Stomach smooth muscle (tissue), 2 donors: ENCODE measurements around the gene ACY1.

Experiments
- H3K27ac ChIP-seq: one replicate; pipeline ENCODE4 v1.7.0; 2013; ENCODE audit warnings: mild to moderate bottlenecking, low read length, inconsistent platforms
- H3K27me3 ChIP-seq, 2 donors: one replicate each; pipeline ENCODE4 v1.7.0; 2013; ENCODE audit warnings: low read length in 2 of 2; ENCODE audit not compliant: insufficient read depth in 2 of 2, control insufficient read depth in 1 of 2
- H3K36me3 ChIP-seq, 2 donors: one replicate each; pipeline ENCODE4 v1.7.0; 2013; ENCODE audit warnings: low read length in 2 of 2; ENCODE audit not compliant: control insufficient read depth in 2 of 2, insufficient read depth in 2 of 2
- H3K4me1 ChIP-seq: one replicate; pipeline ENCODE4 v1.7.0; 2013; ENCODE audit warnings: low read length; ENCODE audit not compliant: control insufficient read depth, insufficient read depth
- H3K4me3 ChIP-seq, 2 donors: one replicate each; pipeline ENCODE4 v1.7.0; 2013; ENCODE audit warnings: low read length in 2 of 2
- H3K9ac ChIP-seq, 2 donors: one replicate each; pipeline ENCODE4 v1.7.0; 2013; ENCODE audit warnings: low read length in 2 of 2, mild to moderate bottlenecking in 1 of 2
- H3K9me3 ChIP-seq, 2 donors: one replicate each; pipeline ENCODE4 v1.7.0; 2013; ENCODE audit warnings: low read length in 2 of 2; ENCODE audit not compliant: control insufficient read depth in 2 of 2
- donor health status: healthy.
- donor health status: Pancreatic carcinoma.

ACY1 gene

GRCh38 chr3:51975852-51976549 lies 7.3 kb upstream of the ACY1 start:
- peak overlapping the region; percentile 94 for H3K27ac ChIP-seq
- H3K9ac ChIP-seq, result peak overlapping the region in 1 of 2 donors; percentile 94
- H3K36me3 ChIP-seq, result no peaks in the 10 kb centered on the region
- H3K9me3 ChIP-seq, result no peaks in the 10 kb centered on the region
- H3K4me1 ChIP-seq, result peaks cover 32% of the 10 kb centered on the region
- no peaks in the 10 kb centered on the region for H3K27me3 ChIP-seq
- H3K4me3 ChIP-seq, result peak overlapping the region; percentile 46 to 93

DNA sequence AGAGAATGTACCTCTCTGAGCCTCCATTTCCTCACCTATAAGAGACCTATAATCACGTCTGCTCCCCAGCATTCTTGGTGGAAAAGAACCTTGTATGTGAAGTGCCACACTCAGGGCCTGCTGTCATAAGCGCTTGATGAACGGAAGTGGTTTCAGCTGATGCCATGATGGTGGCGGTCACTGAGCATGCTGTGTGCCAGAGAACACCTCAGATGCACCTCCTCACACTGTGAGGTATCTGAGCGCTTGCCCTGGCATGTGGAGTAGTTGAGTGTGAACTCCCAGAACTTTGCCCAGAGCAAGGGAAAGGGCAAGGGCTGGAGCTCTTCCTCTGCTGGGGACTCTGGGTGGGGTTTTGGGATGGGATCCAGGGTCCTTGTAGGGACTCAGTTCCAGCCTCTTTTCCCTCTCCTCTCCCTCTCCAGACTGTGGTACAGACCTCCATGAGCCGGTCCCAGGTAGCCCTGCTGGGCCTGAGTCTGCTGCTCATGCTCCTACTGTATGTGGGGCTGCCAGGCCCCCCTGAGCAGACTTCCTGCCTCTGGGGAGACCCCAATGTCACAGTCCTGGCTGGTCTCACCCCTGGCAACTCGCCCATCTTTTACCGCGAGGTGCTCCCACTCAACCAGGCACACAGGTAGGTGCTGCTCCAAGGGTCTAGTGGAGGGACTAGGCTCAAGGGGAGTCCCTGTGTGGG lies 5.7 kb upstream of the ACY1 start:
- Histone ChIP-seq H3K4me3 (no peak overlapping the region), H3K9ac (no peak overlapping the region), H3K27me3 (no peaks in the 10 kb centered on the region), H3K27ac (no peak overlapping the region), H3K4me1 (peaks cover 42% of the 10 kb centered on the region), H3K9me3 (no peaks in the 10 kb centered on the region), H3K36me3 (no peaks in the 10 kb centered on the region)

- Histone ChIP-seq H3K9me3 (no peaks in the 10 kb centered on the region), H3K4me1 (peaks cover 44% of the 10 kb centered on the region), H3K27ac (no peak overlapping the region), H3K36me3 (no peaks in the 10 kb centered on the region), H3K4me3 (no peak overlapping the region), H3K9ac (no peak overlapping the region), H3K27me3 (no peaks in the 10 kb centered on the region)
Measured at GRCh38 chr3:51978143-51978502, 5.2 kb upstream of the ACY1 start.

GRCh38 chr3:51980253-51980652 lies 3.1 kb upstream of the ACY1 start:
- H3K4me3 ChIP-seq, result no peak overlapping the region
- H3K27ac ChIP-seq, result no peak overlapping the region
- H3K36me3 ChIP-seq, result no peaks in the 10 kb centered on the region
- peaks cover 36% of the 10 kb centered on the region for H3K4me1 ChIP-seq
- no peaks in the 10 kb centered on the region for H3K9me3 ChIP-seq
- H3K9ac ChIP-seq, result no peak overlapping the region
- H3K27me3 ChIP-seq, result no peaks in the 10 kb centered on the region

- Histone ChIP-seq H3K9me3 (no peaks in the 10 kb centered on the region), H3K4me1 (peaks cover 26% of the 10 kb centered on the region), H3K36me3 (no peaks in the 10 kb centered on the region), H3K27ac (peak overlapping the region; percentile 93), H3K4me3 (peak overlapping the region; percentile 84 to 95), H3K9ac (peak overlapping the region; percentile 79 to 84), H3K27me3 (no peaks in the 10 kb centered on the region)
Measured at GRCh38 chr3:51982352-51982837, 940 bp upstream of the ACY1 start.

DNA sequence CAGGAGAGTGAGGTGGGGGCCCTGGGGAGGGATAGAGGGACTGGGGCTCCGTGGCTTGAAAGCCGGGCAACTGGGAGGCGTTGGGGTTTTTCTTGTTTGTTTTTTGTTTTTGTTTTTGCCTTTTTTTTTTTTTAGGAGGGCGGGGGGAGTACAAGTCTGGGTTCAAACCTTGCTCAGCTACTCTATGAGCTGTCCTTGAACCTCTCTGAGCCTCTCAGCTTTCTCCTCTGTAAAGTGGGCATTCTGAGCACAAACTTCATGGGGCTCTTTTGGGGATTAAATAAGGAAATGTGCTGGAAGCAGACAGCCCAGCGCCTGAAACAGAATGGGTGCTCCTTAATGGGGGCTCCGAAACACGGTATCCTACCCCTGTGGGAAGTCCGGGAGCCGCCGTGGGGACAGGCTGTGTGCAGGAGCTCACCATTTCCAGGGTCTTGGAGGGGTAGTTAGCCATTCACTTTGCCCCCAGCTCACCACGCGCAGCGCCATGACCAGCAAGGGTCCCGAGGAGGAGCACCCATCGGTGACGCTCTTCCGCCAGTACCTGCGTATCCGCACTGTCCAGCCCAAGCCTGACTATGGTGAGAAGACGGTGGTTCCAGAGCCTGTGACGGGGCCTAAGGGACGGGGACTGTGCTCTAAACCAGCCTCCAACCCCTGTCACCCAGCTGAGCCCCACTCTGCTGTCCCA lies 388 bp downstream of the ACY1 start:
- no peaks in the 10 kb centered on the region for H3K9me3 ChIP-seq
- no peaks in the 10 kb centered on the region for H3K36me3 ChIP-seq
- peaks cover 26% of the 10 kb centered on the region for H3K4me1 ChIP-seq
- H3K9ac ChIP-seq, result peak overlapping the region; percentile 79 to 84
- H3K27ac ChIP-seq, result peak overlapping the region; percentile 93
- no peaks in the 10 kb centered on the region for H3K27me3 ChIP-seq
- peak overlapping the region; percentile 84 to 95 for H3K4me3 ChIP-seq

- Histone ChIP-seq H3K4me3 (no peak overlapping the region), H3K9ac (peak overlapping the region; percentile 79 to 84), H3K27ac (peak overlapping the region; percentile 93), H3K27me3 (no peaks in the 10 kb centered on the region), H3K36me3 (no peaks in the 10 kb centered on the region), H3K9me3 (no peaks in the 10 kb centered on the region), H3K4me1 (peaks cover 26% of the 10 kb centered on the region)
Measured at GRCh38 chr3:51984269-51984647, 923 bp downstream of the ACY1 start.

DNA sequence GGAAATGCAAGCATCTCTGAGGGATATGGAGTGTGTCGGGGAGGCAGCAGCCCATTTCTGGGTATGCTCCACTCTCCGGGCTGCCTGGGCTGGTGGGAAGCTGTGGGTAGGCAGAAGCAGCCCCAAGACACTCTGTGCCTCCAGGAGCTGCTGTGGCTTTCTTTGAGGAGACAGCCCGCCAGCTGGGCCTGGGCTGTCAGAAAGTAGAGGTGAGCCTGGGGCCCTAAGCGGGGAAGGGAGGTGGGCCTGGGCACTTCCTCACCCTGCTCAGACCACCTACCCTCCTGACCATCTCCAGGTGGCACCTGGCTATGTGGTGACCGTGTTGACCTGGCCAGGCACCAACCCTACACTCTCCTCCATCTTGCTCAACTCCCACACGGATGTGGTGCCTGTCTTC lies 1.7 kb downstream of the ACY1 start:
- no peak overlapping the region for H3K4me3 ChIP-seq
- no peak overlapping the region for H3K9ac ChIP-seq
- H3K27ac ChIP-seq, result no peak overlapping the region
- H3K27me3 ChIP-seq, result no peaks in the 10 kb centered on the region
- no peaks in the 10 kb centered on the region for H3K9me3 ChIP-seq
- peaks cover 32% of the 10 kb centered on the region for H3K4me1 ChIP-seq
- no peaks in the 10 kb centered on the region for H3K36me3 ChIP-seq

DNA sequence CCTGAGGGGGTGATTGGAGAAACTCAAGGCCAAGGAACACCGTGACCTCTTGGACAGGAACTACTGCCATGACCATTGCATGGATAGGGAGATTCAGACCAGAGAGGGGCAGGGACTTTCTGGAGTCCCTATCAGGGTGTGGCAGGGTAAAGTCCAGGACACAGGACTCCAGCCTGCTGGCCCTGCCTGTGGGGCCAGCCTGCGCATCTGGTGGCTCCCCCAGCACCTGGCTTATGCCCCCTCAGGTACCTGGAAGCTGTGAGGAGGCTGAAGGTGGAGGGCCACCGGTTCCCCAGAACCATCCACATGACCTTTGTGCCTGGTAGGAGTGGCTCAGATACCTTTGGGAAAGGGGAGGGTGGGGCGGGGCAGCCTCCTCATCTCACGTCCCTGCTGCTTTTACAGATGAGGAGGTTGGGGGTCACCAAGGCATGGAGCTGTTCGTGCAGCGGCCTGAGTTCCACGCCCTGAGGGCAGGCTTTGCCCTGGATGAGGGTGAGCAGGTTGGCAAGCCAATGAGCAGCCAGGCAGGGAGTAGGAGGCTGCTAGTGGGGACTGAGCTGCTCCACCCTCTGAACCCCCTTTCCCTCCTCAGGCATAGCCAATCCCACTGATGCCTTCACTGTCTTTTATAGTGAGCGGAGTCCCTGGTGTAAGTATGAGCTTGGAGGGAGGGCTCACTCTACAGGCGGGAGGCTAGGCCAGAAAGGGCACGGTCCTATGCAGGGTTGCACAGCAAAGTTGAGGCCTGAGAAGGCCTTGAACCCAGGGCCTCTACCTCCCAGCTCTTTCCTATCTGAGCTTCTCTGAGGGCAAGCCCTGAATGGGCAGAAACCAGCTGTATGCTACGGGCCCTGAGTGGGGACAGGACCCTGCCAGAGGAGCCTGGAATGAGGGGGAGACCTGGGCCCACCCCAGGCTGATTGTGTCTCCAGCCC lies 2.9 kb downstream of the ACY1 start:
- Histone ChIP-seq H3K27me3 (no peaks in the 10 kb centered on the region), H3K4me3 (no peak overlapping the region), H3K4me1 (peaks cover 30% of the 10 kb centered on the region), H3K36me3 (no peaks in the 10 kb centered on the region), H3K9ac (peak overlapping the region in 1 of 2 donors; percentile 29), H3K27ac (no peak overlapping the region), H3K9me3 (no peaks in the 10 kb centered on the region)

DNA sequence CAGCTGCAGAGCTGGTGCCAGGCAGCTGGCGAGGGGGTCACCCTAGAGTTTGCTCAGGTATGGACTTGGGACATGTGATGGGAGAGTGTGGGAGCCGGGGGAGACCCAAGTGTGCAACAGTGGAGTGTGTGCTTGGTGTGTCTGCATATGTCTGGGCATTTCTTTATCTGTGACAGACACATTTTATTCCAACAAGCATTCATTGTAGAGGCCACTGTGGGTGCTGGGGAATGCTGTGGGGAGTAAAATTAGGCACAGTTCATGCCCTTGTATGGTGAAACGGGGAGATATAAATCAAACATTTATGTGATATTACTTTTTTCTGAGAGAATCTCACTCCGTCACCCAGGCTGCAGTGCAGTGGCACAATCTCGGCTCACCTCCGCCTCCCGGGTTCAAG lies 4.2 kb downstream of the ACY1 start:
- no peak overlapping the region for H3K27ac ChIP-seq
- H3K4me1 ChIP-seq, result peaks cover 22% of the 10 kb centered on the region
- no peaks in the 10 kb centered on the region for H3K27me3 ChIP-seq
- H3K9ac ChIP-seq, result no peak overlapping the region
- H3K36me3 ChIP-seq, result peaks cover 3 to 4% of the 10 kb centered on the region in 2 donors
- no peaks in the 10 kb centered on the region for H3K9me3 ChIP-seq
- no peak overlapping the region for H3K4me3 ChIP-seq
